ENCODE results near the gene MBTPS1.

Gene MBTPS1

DNA sequence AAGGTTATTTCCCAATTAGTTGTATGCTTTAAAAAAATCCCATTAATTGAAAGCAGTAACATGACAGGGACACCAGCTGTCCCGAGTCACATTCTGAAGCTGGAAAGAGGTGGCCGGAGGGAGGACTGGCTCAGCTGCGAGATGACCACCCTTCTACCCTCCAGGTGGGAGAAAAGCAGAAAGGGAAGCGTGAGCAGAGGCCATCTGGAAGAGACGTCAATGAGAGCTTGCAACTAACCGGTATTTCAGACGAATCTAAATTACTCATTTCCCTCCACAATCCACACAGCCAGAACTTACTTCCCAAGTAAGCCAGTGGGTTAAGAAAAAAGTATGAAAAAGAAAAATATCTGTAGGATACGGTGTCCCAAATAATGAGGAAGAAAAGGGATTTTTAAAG, 45.6 kb downstream of the MBTPS1 start:
- no peak overlapping the region for H3K27ac ChIP-seq

DNA sequence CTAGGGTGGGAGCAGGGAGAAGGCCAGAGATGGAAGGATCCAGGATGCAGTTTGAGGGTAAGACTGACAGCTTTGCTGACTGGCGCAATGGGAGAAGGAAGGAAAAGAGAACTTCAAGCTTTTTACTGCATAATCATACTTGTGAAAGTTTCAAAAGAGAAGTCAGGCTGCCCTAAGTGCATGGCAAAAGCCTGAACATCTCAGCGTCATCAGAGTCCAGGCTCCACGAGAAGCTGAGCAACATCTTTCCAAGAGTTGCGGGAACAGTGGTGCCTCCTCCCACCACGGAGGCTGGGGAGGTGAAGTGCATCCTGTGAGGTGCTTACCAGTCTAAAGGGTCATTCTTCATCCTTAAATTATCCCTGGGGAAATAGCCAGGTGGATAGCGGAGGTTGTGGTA, 47.2 kb downstream of the MBTPS1 start:
- TF ChIP-seq, protein P1, sequence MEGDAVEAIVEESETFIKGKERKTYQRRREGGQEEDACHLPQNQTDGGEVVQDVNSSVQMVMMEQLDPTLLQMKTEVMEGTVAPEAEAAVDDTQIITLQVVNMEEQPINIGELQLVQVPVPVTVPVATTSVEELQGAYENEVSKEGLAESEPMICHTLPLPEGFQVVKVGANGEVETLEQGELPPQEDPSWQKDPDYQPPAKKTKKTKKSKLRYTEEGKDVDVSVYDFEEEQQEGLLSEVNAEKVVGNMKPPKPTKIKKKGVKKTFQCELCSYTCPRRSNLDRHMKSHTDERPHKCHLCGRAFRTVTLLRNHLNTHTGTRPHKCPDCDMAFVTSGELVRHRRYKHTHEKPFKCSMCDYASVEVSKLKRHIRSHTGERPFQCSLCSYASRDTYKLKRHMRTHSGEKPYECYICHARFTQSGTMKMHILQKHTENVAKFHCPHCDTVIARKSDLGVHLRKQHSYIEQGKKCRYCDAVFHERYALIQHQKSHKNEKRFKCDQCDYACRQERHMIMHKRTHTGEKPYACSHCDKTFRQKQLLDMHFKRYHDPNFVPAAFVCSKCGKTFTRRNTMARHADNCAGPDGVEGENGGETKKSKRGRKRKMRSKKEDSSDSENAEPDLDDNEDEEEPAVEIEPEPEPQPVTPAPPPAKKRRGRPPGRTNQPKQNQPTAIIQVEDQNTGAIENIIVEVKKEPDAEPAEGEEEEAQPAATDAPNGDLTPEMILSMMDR (conservative IDR thresholded peaks at IDR 0.05) = no peak
- no peak overlapping the region for H3K27ac ChIP-seq

More for the DNA sequence above, 45.6 kb downstream of the MBTPS1 start:
- TF ChIP-seq, protein P1 (conservative IDR thresholded peaks at IDR 0.05) = no peak

DNA sequence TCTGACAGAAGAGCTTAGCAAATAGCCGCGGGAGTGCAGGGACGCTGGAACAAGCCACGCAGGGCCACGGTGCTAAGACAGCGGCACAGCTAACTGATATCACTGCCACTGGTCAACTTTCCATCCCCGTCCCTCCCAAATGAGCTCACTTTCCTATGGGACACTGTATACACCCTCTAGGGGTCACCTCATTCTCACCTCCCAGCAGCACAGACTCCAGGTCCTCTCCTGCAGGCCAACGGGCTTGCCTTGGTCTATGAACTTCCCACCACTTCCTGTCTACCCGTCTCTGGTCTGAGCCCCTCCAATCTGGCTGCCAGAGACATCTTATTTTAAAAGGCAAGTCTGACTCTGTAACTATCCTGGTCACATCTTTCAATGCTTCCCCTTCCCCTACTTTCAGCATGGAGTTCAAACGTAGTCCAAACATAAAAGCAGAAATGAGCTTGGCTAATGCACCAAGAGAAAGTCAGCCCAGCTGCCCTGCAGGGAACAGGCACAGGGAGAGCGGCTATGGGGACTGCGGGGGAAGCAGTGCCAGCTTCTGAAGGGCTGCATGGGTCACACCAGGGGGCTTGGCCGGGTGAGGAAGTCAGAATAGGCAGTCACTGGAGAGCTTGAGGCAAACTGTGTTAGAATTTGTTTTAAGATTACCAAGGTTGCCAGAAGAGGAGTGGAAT, 47.8 kb downstream of the MBTPS1 start:
- TF ChIP-seq, protein P1 (conservative IDR thresholded peaks at IDR 0.05) = no peak
- no peak overlapping the region for H3K27ac ChIP-seq

DNA sequence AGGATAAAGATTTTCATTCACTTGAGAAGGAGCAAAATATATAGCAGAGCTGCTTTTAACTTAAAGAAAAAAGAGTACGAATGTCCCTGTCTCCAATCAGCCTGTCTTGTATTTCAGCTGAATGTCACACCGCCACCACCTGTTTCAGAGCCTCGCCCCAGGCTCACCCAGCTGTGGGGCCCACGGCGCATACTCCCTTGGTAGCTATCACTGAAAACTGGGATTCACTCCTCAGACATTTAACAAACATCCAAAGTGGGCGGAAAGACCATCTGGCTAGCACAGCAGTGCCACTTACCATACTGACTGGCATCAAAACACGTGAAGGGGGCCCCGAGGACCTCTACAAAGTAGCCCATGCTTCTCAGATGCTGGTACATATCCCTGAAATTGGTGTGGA, 48.7 kb downstream of the MBTPS1 start:
- no peak overlapping the region for H3K27ac ChIP-seq
- TF ChIP-seq, protein P1 (conservative IDR thresholded peaks at IDR 0.05) = no peak

DNA sequence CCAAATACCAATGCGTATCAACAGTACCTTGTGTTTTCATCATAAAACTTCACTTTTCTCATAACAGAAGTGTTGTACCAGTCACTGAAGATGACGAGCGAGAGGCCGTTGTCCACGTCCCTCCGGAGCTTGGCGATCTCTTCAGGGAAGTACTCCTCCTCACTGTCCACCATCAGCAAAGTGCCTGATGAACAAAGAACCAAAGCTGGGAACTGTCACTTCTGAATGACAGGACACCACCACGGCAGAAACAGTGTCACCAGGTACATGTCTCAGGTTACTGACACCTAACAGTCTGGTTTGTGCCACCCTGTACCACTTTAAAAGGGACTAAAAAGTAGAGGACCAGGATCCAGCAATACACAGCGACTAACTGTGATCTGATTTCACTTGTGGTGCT, 49.1 kb downstream of the MBTPS1 start:
- H3K27ac ChIP-seq = no peak overlapping the region
- TF ChIP-seq, protein P1 (conservative IDR thresholded peaks at IDR 0.05) = no peak

DNA sequence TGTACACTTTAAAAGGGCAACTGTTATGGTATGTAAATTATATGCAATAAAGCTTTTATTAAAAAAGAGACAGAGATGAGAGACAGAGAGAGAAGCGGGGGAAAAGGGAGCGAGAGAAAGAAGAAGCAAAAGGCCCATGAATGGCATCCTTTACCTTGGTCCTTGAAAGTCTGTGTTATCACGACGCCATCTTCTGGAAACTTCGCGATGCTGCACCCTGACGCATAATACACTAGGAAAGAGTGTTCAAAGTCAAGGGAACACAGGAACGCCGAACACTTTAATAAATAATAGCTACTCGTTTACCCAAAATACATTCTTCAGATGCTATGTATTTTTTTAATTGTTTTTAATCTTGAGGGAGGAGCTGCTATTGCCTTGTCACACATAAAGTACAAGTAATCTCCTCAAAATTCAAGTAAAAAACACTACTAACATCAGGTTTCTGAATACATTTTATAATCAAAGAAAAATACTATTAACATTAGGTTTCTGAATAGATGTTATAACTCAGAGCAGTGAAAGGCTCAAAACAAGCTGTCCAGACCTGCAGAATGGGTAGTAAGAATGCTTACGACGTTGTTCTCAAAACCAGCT, 51.1 kb downstream of the MBTPS1 start:
- H3K27ac ChIP-seq = no peak overlapping the region
- TF ChIP-seq, protein P1 (conservative IDR thresholded peaks at IDR 0.05) = peak; percentile 78

DNA sequence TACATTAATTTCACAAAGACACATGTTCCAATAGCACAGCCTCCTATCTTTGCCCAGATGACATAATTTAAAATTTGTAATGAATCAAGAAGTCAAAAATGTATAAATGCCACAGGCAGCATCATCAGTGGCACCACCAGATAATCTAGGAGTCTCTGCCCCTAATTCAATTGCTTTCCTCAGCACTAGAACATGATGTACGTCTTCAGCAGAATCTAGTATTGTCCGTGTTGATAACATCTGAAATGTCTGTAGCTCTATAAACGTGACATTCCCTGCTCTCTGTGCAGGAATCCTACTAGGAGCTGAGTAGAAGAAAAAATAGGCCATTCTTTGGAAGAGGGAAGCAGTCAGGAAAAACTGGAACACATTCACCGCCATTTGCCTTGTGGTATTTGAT, 52.8 kb downstream of the MBTPS1 start:
- TF ChIP-seq, protein P1 (conservative IDR thresholded peaks at IDR 0.05) = no peak
- H3K27ac ChIP-seq = peak overlapping the region; percentile 28; the same call in 1 of the 2 replicates
